Endothelial cell of umbilical vein (primary cell): ENCODE measurements around the gene UGT1A5. TPM values are rescaled to one million over a fixed set of nuclear protein-coding genes. Genes with fewer than 3 reads are reported as not detected.

Experiments
- BruUV-seq: library from RNA; stranded (reverse); fragments of 400-500 nt; replicated peaks from 2 replicates; lab custom pipeline; 2021; lab: Mats Ljungman, UMichigan
- CTCF ChIA-PET: fragments of 300-600, 350-600 bp; sonication (Branson Sonifier 250); formaldehyde crosslinking; loops from one replicate; lab custom pipeline; 2021; ENCODE audit warnings: antibody characterized with exemption, inconsistent platforms; lab: Charles Lee
- POLR2A ChIA-PET: fragments of 300-600, 350-600 bp; sonication (Branson Sonifier 250); formaldehyde crosslinking; loops from one replicate; lab custom pipeline; 2021; ENCODE audit warnings: antibody characterized with exemption, inconsistent platforms; lab: Charles Lee
- DNase-seq: peaks from one replicate; pipeline ENCODE4 v3.0.0-alpha.2; 2011; ENCODE audit warnings: low read depth, low spot score
- FAIRE-seq: peaks from 2 replicates; lab custom pipeline; 2011; peaks lifted over from hg19 to GRCh38; lab: Jason Lieb, UNC
- H2AFZ ChIP-seq: 2 replicates; pipeline ENCODE4 v1.6.0; 2012; ENCODE audit warnings: low read depth, low read length, control low read depth, inconsistent platforms
- H3K27ac ChIP-seq: 2 replicates; pipeline ENCODE4 v1.5.1; 2011; ENCODE audit warnings: low read depth, mild to moderate bottlenecking, control low read depth, low read length, moderate library complexity; ENCODE audit not compliant: insufficient read depth
- H3K27me3 ChIP-seq, 2 experiments: 2 replicates each; pipeline versions ENCODE4 v1.6.0 to v1.6.1; 2011; ENCODE audit warnings: low read length in 2 of 2, mixed read lengths in 1 of 2; ENCODE audit not compliant: control insufficient read depth in 2 of 2, insufficient read depth in 2 of 2
- H3K36me3 ChIP-seq, 2 experiments: 2 replicates in 1 of 2; 3 replicates in 1 of 2; pipeline ENCODE4 v1.5.1; 2011; ENCODE audit warnings: low read length in 2 of 2, mild to moderate bottlenecking in 1 of 2, moderate library complexity in 1 of 2; ENCODE audit not compliant: control insufficient read depth in 2 of 2, insufficient read depth in 2 of 2; ENCODE audit errors: extremely low read depth in 1 of 2
- H3K4me1 ChIP-seq: 3 replicates; pipeline ENCODE4 v1.5.1; 2011; ENCODE audit warnings: mild to moderate bottlenecking, low read length; ENCODE audit not compliant: control insufficient read depth, insufficient read depth; ENCODE audit errors: extremely low read depth
- H3K4me2 ChIP-seq: 2 replicates; pipeline ENCODE4 v1.6.1; 2011; ENCODE audit warnings: low read length, control low read depth, mixed read lengths; ENCODE audit not compliant: insufficient read depth
- H3K4me3 ChIP-seq, 3 experiments: fragments of 200-600 bp in 1 of 3; sonication (generic), shearing (Covaris generic) in 1 of 3; replicated peaks in 1 of 3; 2 replicates each; pipeline ENCODE4 v1.5.1; 2011 to 2016; ENCODE audit warnings: control low read depth in 3 of 3, low read length in 3 of 3, mild to moderate bottlenecking in 2 of 3, inconsistent platforms in 1 of 3, low read depth in 1 of 3, moderate library complexity in 1 of 3; ENCODE audit not compliant: insufficient read depth in 1 of 3
- H3K79me2 ChIP-seq: 2 replicates; pipeline ENCODE4 v1.6.0; 2012; ENCODE audit warnings: low read length, inconsistent platforms; ENCODE audit not compliant: control insufficient read depth, insufficient read depth
- H3K9ac ChIP-seq: replicated peaks from 2 replicates; pipeline ENCODE3; 2011; ENCODE audit warnings: low read length, control low read depth; ENCODE audit not compliant: insufficient read depth; ENCODE audit errors: extremely low read depth
- H3K9me1 ChIP-seq: replicated peaks from 3 replicates; pipeline ENCODE4 v1.6.0; 2011; ENCODE audit warnings: mild to moderate bottlenecking, low read length; ENCODE audit not compliant: control insufficient read depth, insufficient read depth; ENCODE audit errors: extremely low read depth
- H3K9me3 ChIP-seq: replicated peaks from 2 replicates; pipeline ENCODE4 v1.5.1; 2012; ENCODE audit warnings: low read length, inconsistent platforms; ENCODE audit not compliant: control insufficient read depth, insufficient read depth
- H4K20me1 ChIP-seq: replicated peaks from 2 replicates; pipeline ENCODE3; 2011; ENCODE audit warnings: mild to moderate bottlenecking, low read length; ENCODE audit not compliant: control insufficient read depth, insufficient read depth; ENCODE audit errors: extremely low read depth
- CTCF ChIP-seq, 2 donors: IDR thresholded peaks; 1 replicate in 1 of 2; 2 replicates in 1 of 2; pipeline ENCODE4 v1.5.1; 2011; ENCODE audit warnings: low read length in 2 of 2, mild to moderate bottlenecking in 2 of 2, moderate library complexity in 2 of 2, control low read depth in 1 of 2, inconsistent platforms in 1 of 2, low read depth in 1 of 2; ENCODE audit not compliant: insufficient read depth in 1 of 2; ENCODE audit errors: extremely low read depth in 1 of 2
- EZH2 ChIP-seq: IDR thresholded peaks from 2 replicates; pipeline ENCODE4 v1.6.1; 2012; ENCODE audit warnings: borderline replicate concordance, low read depth, mild to moderate bottlenecking, moderate library complexity, low read length, inconsistent platforms; ENCODE audit not compliant: severe bottlenecking
- FOS ChIP-seq: IDR thresholded peaks from 2 replicates; pipeline ENCODE4 v1.6.1; 2011; ENCODE audit warnings: mild to moderate bottlenecking, low read length, moderate library complexity, borderline replicate concordance; ENCODE audit not compliant: insufficient read depth
- GATA2 ChIP-seq: IDR thresholded peaks from 2 replicates; pipeline ENCODE4 v1.7.0; 2011; ENCODE audit warnings: low read depth, mild to moderate bottlenecking, moderate library complexity, mixed read lengths, low read length; ENCODE audit not compliant: insufficient read length, insufficient read depth
- JUN ChIP-seq: IDR thresholded peaks from 2 replicates; pipeline ENCODE4 v1.6.1; 2011; ENCODE audit warnings: borderline replicate concordance, low read depth; ENCODE audit not compliant: insufficient read length, insufficient read depth
- MAX ChIP-seq: IDR thresholded peaks from 2 replicates; pipeline ENCODE4 v1.6.1; 2011; ENCODE audit not compliant: insufficient read depth, insufficient read length
- MYC ChIP-seq: IDR thresholded peaks from one replicate; pipeline ENCODE4 v1.6.1; 2011; ENCODE audit warnings: mild to moderate bottlenecking, low read depth, low read length
- POLR2A ChIP-seq: IDR thresholded peaks from 2 replicates; pipeline ENCODE4 v1.6.1; 2012; ENCODE audit warnings: low read depth, mild to moderate bottlenecking, control low read depth, low read length
- POLR2AphosphoS5 ChIP-seq: IDR thresholded peaks from 2 replicates; pipeline ENCODE4 v1.6.1; 2012; ENCODE audit warnings: low read depth, mild to moderate bottlenecking, control low read depth, low read length, moderate library complexity; ENCODE audit not compliant: insufficient read depth
- dilution Hi-C: fragments of 300-500 bp; cut with MboI; formaldehyde crosslinking; loops from one replicate; pipeline ENCODE4 v1.15.0; 2019; ENCODE audit warnings: low sequenced_read_pairs; ENCODE audit not compliant: extremely low pct_ligation_motif_present
- intact Hi-C: fragments of 100-400 bp; cut with micrococcal nuclease; formaldehyde crosslinking; loops from one replicate; pipeline ENCODE4 v1.10.0; 2022
- polyA plus RNA-seq, 4 experiments: library from polyadenylated mRNA; depleted of rRNA in 3 of 4; stranded (reverse) in 3 of 4; unstranded in 1 of 4; fragments of >200 nt; gene quantifications; 2 replicates each; pipeline versions ENCODE4 v1.2.1 to v1.2.3, GENCODE V29; 2011 to 2012; ENCODE audit warnings: missing spikeins in 1 of 4
- total RNA-seq: library from RNA; stranded (reverse); gene quantifications from 2 replicates; pipeline ENCODE4 v1.2.3, GENCODE V29; 2021

The UGT1A5 gene
- total and polyA plus RNA-seq, 2 donors (not counting 3 experiments of a cell fraction or from before 2014, with no cell fraction given) = not detected

- intact Hi-C loops (no loop called here), dilution Hi-C loops (no loop called here)
- H3K4me3 ChIP-seq = no peak overlapping the region
- no peaks in the 10 kb centered on the region for H3K9me1 ChIP-seq
- no peak overlapping the region for H3K9ac ChIP-seq
- CTCF ChIA-PET = no interaction called here
- no peak overlapping the region for H2AFZ ChIP-seq
- no peaks in the 10 kb centered on the region for H3K27me3 ChIP-seq
- no TSS peak for BruUV-seq
- POLR2A ChIA-PET = no interaction called here
- H3K79me2 ChIP-seq = no peaks in the 10 kb centered on the region
- no peak for DNase-seq
- TF ChIP-seq FOS (no peak), JUN (no peak), CTCF (IDR thresholded peaks at IDR 0.05; ENCODE audit: extremely low read depth in 1 of 2, insufficient read depth in 1 of 2, low read depth in 1 of 2, low read length in 2 of 2) (no peak), MAX (no peak), GATA2 (no peak), POLR2A (no peak), EZH2 (no peak), POLR2AphosphoS5 (no peak), MYC (no peak)
- H3K9me3 ChIP-seq = no peaks in the 10 kb centered on the region
- no peak for FAIRE-seq
- no peaks in the 10 kb centered on the region for H3K36me3 ChIP-seq
- no peaks in the 10 kb centered on the region for H3K4me1 ChIP-seq
- H3K4me2 ChIP-seq = no peak overlapping the region
- H3K27ac ChIP-seq = no peak overlapping the region
- no peaks in the 10 kb centered on the region for H4K20me1 ChIP-seq
Observed at GRCh38 chr2:233816334-233816733, 103.6 kb downstream of the UGT1A5 start.
